CD4-positive, alpha-beta T cell (primary cell): ENCODE results near the gene SCN8A. TPM values are rescaled to one million over a fixed set of nuclear protein-coding genes. Genes with fewer than 3 reads are reported as not detected.

Experiments
- ATAC-seq: fragments of 200-7000 bp; cut with Tn5 transposase; one replicate; pipeline ENCODE4 v1.10.0; 2022; ENCODE audit warnings: mild to moderate bottlenecking; ENCODE audit not compliant: poor library complexity
- CTCF ChIA-PET: fragments of 350-600 bp; sonication (Branson Sonifier 250); formaldehyde crosslinking; loops from one replicate; lab custom pipeline; 2021; ENCODE audit warnings: antibody characterized with exemption, inconsistent platforms; lab: Charles Lee
- POLR2A ChIA-PET: fragments of 350-600 bp; sonication (Branson Sonifier 250); formaldehyde crosslinking; loops from one replicate; lab custom pipeline; 2021; ENCODE audit warnings: antibody characterized with exemption, inconsistent platforms; lab: Charles Lee
- DNase-seq, 14 experiments: peaks; one replicate each; pipeline ENCODE4 v3.0.0-alpha.2; 2013 to 2020; ENCODE audit warnings: mixed read lengths in 2 of 14
- H3K27ac ChIP-seq, 2 donors: one replicate each; pipeline versions ENCODE4 v1.5.1 to v1.7.0; 2013; ENCODE audit warnings: low read length in 2 of 2, low read depth in 1 of 2, mild to moderate bottlenecking in 1 of 2
- H3K27me3 ChIP-seq, 2 experiments: 1 replicate in 1 of 2; 2 replicates in 1 of 2; pipeline versions ENCODE4 v1.6.1 to v1.7.0; 2013; ENCODE audit warnings: low read length in 2 of 2, control low read depth in 1 of 2, mild to moderate bottlenecking in 1 of 2, moderate library complexity in 1 of 2; ENCODE audit not compliant: insufficient read depth in 2 of 2, control insufficient read depth in 1 of 2
- H3K36me3 ChIP-seq: one replicate; pipeline ENCODE4 v1.6.1; 2013; ENCODE audit warnings: low read length, control low read depth; ENCODE audit not compliant: insufficient read depth
- H3K4me1 ChIP-seq: one replicate; pipeline ENCODE4 v1.6.1; 2013; ENCODE audit warnings: low read length, control low read depth; ENCODE audit not compliant: insufficient read depth
- H3K4me3 ChIP-seq: one replicate; pipeline ENCODE4 v1.5.1; 2013; ENCODE audit warnings: mild to moderate bottlenecking, low read length, moderate library complexity
- H3K9me3 ChIP-seq, 2 experiments: 1 replicate in 1 of 2; 2 replicates in 1 of 2; pipeline versions ENCODE4 v1.6.1 to v1.7.0; 2013; ENCODE audit warnings: low read length in 2 of 2, mild to moderate bottlenecking in 2 of 2, control low read depth in 1 of 2, moderate library complexity in 1 of 2; ENCODE audit not compliant: control insufficient read depth in 1 of 2, insufficient read depth in 1 of 2
- H3K27ac Mint-ChIP-seq: one replicate; pipeline ENCODE4 v1.8.0; 2020; ENCODE audit warnings: mixed read lengths
- H3K27me3 Mint-ChIP-seq: one replicate; pipeline ENCODE4 v1.8.0; 2021; ENCODE audit warnings: mixed read lengths
- H3K36me3 Mint-ChIP-seq: one replicate; pipeline ENCODE4 v1.8.0; 2021; ENCODE audit warnings: low read depth, mixed read lengths
- H3K4me1 Mint-ChIP-seq: one replicate; pipeline ENCODE4 v1.8.0; 2021; ENCODE audit warnings: low read depth, mixed read lengths
- H3K4me3 Mint-ChIP-seq: one replicate; pipeline ENCODE4 v1.8.0; 2020; ENCODE audit warnings: mild to moderate bottlenecking, mixed read lengths
- H3K9me3 Mint-ChIP-seq: one replicate; pipeline ENCODE4 v1.8.0; 2020; ENCODE audit warnings: mixed read lengths
- CTCF ChIP-seq: fragments of 200-600 bp; IDR thresholded peaks from one replicate; pipeline ENCODE4 v1.8.0; 2022; ENCODE audit warnings: antibody characterized with exemption, mild to moderate bottlenecking
- intact Hi-C, 2 experiments: fragments of 100-400 bp; cut with DNase I in 1 of 2; cut with micrococcal nuclease in 1 of 2; formaldehyde crosslinking; loops; one replicate each; pipeline versions ENCODE4 v1.15.1 to v1.9.0; 2023 to 2025; cut with DNase I, micrococcal nuclease
- total RNA-seq, 174 experiments: library from RNA in 2 of 174; stranded (reverse) in 2 of 174; gene quantifications; one replicate each; pipeline ENCODE4 v1.2.3 and lab custom pipeline; 2021 to 2026

Gene SCN8A
- total RNA-seq, 2 experiments from 2014 or later: 0.14 to 0.36 TPM

GRCh38 chr12:51626115-51626514, 35.1 kb downstream of the SCN8A start:
- intact Hi-C loops: no loop called here
- H3K4me1 ChIP-seq: no peaks in the 10 kb centered on the region
- peaks cover 19% of the 10 kb centered on the region for H3K27me3 Mint-ChIP-seq
- no peak overlapping the region for H3K4me3 Mint-ChIP-seq
- no peaks in the 10 kb centered on the region for H3K27me3 ChIP-seq
- H3K36me3 ChIP-seq: no peaks in the 10 kb centered on the region
- DNase-seq (no peak), ATAC-seq (no peak)
- no peaks in the 10 kb centered on the region for H3K9me3 ChIP-seq
- POLR2A ChIA-PET: no interaction called here
- H3K27ac Mint-ChIP-seq: no peak overlapping the region
- no peaks in the 10 kb centered on the region for H3K4me1 Mint-ChIP-seq
- no peaks in the 10 kb centered on the region for H3K36me3 Mint-ChIP-seq
- TF ChIP-seq CTCF: no peak
- no peaks in the 10 kb centered on the region for H3K9me3 Mint-ChIP-seq
- H3K27ac ChIP-seq: no peak overlapping the region
- CTCF ChIA-PET: no interaction called here
- H3K4me3 ChIP-seq: no peak overlapping the region

DNA sequence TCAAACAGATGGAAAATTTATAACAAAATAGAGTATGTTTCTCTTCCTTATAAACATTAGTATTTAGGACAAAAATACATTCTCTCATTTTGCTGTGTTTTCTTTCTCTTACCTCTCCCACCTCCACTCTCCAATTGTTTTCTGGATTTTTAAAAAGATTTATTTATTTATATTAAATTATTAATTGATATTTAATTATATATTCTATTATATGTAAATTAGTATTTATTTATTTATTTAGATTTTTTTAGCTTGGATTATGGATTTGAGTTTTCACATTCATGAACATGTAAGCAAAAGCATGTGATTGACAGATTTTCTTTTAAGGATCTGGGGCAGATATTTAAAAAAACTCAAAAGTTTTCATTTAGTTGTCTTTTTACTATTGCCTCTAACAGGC, 35.6 kb downstream of the SCN8A start:
- H3K27ac Mint-ChIP-seq: no peak overlapping the region
- ChIA-PET CTCF (no interaction called here), POLR2A (no interaction called here)
- no peaks in the 10 kb centered on the region for H3K27me3 ChIP-seq
- no peaks in the 10 kb centered on the region for H3K4me1 ChIP-seq
- H3K27ac ChIP-seq: no peak overlapping the region
- ATAC-seq: no peak
- no peak for TF ChIP-seq CTCF
- H3K4me3 ChIP-seq: no peak overlapping the region
- peaks cover 13% of the 10 kb centered on the region for H3K27me3 Mint-ChIP-seq
- intact Hi-C loops: no loop called here
- H3K36me3 Mint-ChIP-seq: no peaks in the 10 kb centered on the region
- DNase-seq: no peak
- H3K4me1 Mint-ChIP-seq: no peaks in the 10 kb centered on the region
- H3K36me3 ChIP-seq: no peaks in the 10 kb centered on the region
- no peaks in the 10 kb centered on the region for H3K9me3 ChIP-seq
- no peak overlapping the region for H3K4me3 Mint-ChIP-seq
- H3K9me3 Mint-ChIP-seq: no peaks in the 10 kb centered on the region

- CTCF ChIA-PET: no interaction called here
Observed at GRCh38 chr12:51630256-51630880, 39.3 kb downstream of the SCN8A start.

More at GRCh38 chr12:51630256-51630880, 39.3 kb downstream of the SCN8A start:
- peaks cover 17% of the 10 kb centered on the region for H3K27me3 Mint-ChIP-seq
- DNase-seq (no peak), ATAC-seq (no peak)
- Histone ChIP-seq H3K4me1 (no peaks in the 10 kb centered on the region), H3K4me3 (no peak overlapping the region), H3K27ac (no peak overlapping the region), H3K36me3 (no peaks in the 10 kb centered on the region), H3K27me3 (no peaks in the 10 kb centered on the region), H3K9me3 (no peaks in the 10 kb centered on the region)
- H3K9me3 Mint-ChIP-seq: no peaks in the 10 kb centered on the region
- no peak overlapping the region for H3K27ac Mint-ChIP-seq
- no peaks in the 10 kb centered on the region for H3K36me3 Mint-ChIP-seq
- intact Hi-C loops: no loop called here
- no peaks in the 10 kb centered on the region for H3K4me1 Mint-ChIP-seq
- POLR2A ChIA-PET: no interaction called here
- no peak for TF ChIP-seq CTCF
- H3K4me3 Mint-ChIP-seq: no peak overlapping the region
